ENCODE measurements around the gene FBXL7. TPM values are rescaled to one million over a fixed set of nuclear protein-coding genes. Genes with fewer than 3 reads are reported as not detected.

Gene FBXL7
- total and polyA plus RNA-seq, 4 donors = 1.9 to 15.5 (median 6.6) TPM

DNA sequence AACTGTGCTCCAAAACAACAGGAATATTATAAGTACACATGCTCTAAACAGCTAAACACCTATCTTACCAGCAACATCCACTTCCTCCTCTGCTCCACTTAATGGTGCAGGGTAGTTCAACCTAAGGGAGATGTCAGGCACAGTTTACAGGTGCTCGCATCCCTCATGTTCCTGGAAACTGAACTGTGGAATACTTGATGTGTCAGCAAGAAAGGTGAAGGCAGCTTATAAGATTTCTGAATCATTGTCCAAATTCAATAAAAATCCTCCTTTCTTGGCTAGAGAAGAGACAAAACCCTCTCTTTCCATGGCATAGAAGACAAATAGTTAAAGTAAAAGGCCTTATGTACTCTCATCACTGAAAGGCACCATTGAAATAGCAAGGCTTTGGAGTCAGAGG, 272.2 kb downstream of the FBXL7 start:
- Histone ChIP-seq H3K27me3 (ENCODE audit: control insufficient read depth in 3 of 3, insufficient read depth in 3 of 3, low read length in 2 of 3) (no peaks in the 10 kb centered on the region), H3K27ac (ENCODE audit: low read depth in 1 of 2, low read length in 1 of 2) (no peak overlapping the region), H3K9me3 (ENCODE audit: control insufficient read depth in 4 of 4, insufficient read depth in 3 of 4, low read length in 3 of 4) (no peaks in the 10 kb centered on the region), H3K36me3 (ENCODE audit: control insufficient read depth in 4 of 4, insufficient read depth in 4 of 4, low read length in 4 of 4) (no peaks in the 10 kb centered on the region), H3K9ac (ENCODE audit: insufficient read depth in 1 of 2, low read length in 2 of 2) (no peak overlapping the region), H3K4me1 (ENCODE audit: control insufficient read depth in 5 of 5, insufficient read depth in 5 of 5, low read length in 5 of 5) (peaks cover 0 to 2% (median 0%) of the 10 kb centered on the region in 5 donors), H3K4me3 (no peak overlapping the region)
- 92 to 95% methylated on average over 1 of the region's 1 CpG for WGBS, 2 donors
- DNase-seq (no peak), ATAC-seq (ENCODE audit: insufficient read depth, low FRiP score) (no peak)
- TF ChIP-seq, protein P1, sequence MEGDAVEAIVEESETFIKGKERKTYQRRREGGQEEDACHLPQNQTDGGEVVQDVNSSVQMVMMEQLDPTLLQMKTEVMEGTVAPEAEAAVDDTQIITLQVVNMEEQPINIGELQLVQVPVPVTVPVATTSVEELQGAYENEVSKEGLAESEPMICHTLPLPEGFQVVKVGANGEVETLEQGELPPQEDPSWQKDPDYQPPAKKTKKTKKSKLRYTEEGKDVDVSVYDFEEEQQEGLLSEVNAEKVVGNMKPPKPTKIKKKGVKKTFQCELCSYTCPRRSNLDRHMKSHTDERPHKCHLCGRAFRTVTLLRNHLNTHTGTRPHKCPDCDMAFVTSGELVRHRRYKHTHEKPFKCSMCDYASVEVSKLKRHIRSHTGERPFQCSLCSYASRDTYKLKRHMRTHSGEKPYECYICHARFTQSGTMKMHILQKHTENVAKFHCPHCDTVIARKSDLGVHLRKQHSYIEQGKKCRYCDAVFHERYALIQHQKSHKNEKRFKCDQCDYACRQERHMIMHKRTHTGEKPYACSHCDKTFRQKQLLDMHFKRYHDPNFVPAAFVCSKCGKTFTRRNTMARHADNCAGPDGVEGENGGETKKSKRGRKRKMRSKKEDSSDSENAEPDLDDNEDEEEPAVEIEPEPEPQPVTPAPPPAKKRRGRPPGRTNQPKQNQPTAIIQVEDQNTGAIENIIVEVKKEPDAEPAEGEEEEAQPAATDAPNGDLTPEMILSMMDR (IDR thresholded peaks at IDR 0.05; ENCODE audit: control extremely low read depth, extremely low read depth) = no peak

DNA sequence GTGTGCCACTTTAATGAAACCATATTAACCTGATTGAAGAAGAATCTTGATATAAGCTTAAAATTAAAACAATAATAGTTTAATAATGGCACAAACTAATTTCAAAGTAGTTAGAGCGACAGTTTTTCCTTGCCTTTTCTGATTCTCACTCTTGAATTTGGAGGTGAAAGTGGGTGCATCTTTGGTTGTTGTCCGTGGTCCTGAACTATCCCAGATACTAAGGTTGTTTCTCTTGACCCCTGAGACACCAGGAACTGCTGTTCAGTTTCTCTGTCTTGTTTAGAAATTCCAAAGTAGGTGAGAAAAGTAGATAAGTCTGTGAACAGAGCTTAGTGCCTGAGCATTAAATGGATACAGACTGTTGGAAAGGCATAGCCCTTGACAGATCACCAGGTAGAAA, 274.7 kb downstream of the FBXL7 start:
- H3K4me3 ChIP-seq = no peak overlapping the region
- 76 to 80% methylated on average over 2 of the region's 2 CpGs for WGBS, 2 donors
- DNase-seq (peak in 1 of 3 donors; percentile 37), ATAC-seq (ENCODE audit: insufficient read depth, low FRiP score) (no peak)
- no peak overlapping the region for H3K27ac ChIP-seq (ENCODE audit: low read depth in 1 of 2, low read length in 1 of 2)
- H3K4me1 ChIP-seq (ENCODE audit: control insufficient read depth in 5 of 5, insufficient read depth in 5 of 5, low read length in 5 of 5) = peaks cover 0 to 2% (median 0%) of the 10 kb centered on the region in 5 donors
- H3K27me3 ChIP-seq (ENCODE audit: control insufficient read depth in 3 of 3, insufficient read depth in 3 of 3, low read length in 2 of 3) = no peaks in the 10 kb centered on the region
- no peaks in the 10 kb centered on the region for H3K9me3 ChIP-seq (ENCODE audit: control insufficient read depth in 4 of 4, insufficient read depth in 3 of 4, low read length in 3 of 4)
- H3K9ac ChIP-seq (ENCODE audit: insufficient read depth in 1 of 2, low read length in 2 of 2) = no peak overlapping the region
- H3K36me3 ChIP-seq (ENCODE audit: control insufficient read depth in 4 of 4, insufficient read depth in 4 of 4, low read length in 4 of 4) = no peaks in the 10 kb centered on the region
- TF ChIP-seq, protein P1 (IDR thresholded peaks at IDR 0.05; ENCODE audit: control extremely low read depth, extremely low read depth) = no peak

GRCh38 chr5:15776346-15776745, 276.4 kb downstream of the FBXL7 start:
- Histone ChIP-seq H3K4me3 (no peak overlapping the region), H3K27me3 (ENCODE audit: control insufficient read depth in 3 of 3, insufficient read depth in 3 of 3, low read length in 2 of 3) (no peaks in the 10 kb centered on the region), H3K4me1 (ENCODE audit: control insufficient read depth in 5 of 5, insufficient read depth in 5 of 5, low read length in 5 of 5) (peaks cover 0 to 2% (median 0%) of the 10 kb centered on the region in 5 donors), H3K27ac (ENCODE audit: low read depth in 1 of 2, low read length in 1 of 2) (no peak overlapping the region), H3K9ac (ENCODE audit: insufficient read depth in 1 of 2, low read length in 2 of 2) (no peak overlapping the region), H3K9me3 (ENCODE audit: control insufficient read depth in 4 of 4, insufficient read depth in 3 of 4, low read length in 3 of 4) (no peaks in the 10 kb centered on the region), H3K36me3 (ENCODE audit: control insufficient read depth in 4 of 4, insufficient read depth in 4 of 4, low read length in 4 of 4) (no peaks in the 10 kb centered on the region)
- 90 to 92% methylated on average over 2 of the region's 2 CpGs for WGBS, 2 donors
- TF ChIP-seq, protein P1 (IDR thresholded peaks at IDR 0.05; ENCODE audit: control extremely low read depth, extremely low read depth) = no peak
- DNase-seq (no peak), ATAC-seq (ENCODE audit: insufficient read depth, low FRiP score) (no peak)

DNA sequence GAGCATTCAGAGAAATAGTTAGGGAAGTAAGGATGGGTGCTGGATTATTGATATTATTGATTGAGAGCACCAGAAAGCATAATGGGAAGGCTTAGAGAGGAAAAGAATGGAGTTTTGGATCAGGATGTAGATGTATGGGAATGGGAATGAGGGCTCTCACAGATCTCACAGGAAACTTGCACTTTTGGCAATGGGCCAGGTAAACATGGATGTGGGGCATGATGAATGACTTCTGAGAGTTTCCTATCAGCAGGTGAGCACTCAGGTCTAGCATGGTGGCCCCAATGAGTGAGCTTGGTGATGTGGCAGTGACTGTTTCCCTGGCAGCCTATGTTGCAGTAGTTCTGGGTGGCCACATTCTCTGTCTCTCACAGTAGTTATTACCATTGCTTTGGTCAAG, 283.8 kb downstream of the FBXL7 start:
- no peak overlapping the region for H3K4me3 ChIP-seq
- no peak for ATAC-seq (ENCODE audit: insufficient read depth, low FRiP score)
- no peak overlapping the region for H3K9ac ChIP-seq (ENCODE audit: insufficient read depth in 1 of 2, low read length in 2 of 2)
- no peak overlapping the region for H3K27ac ChIP-seq (ENCODE audit: low read depth in 1 of 2, low read length in 1 of 2)
- TF ChIP-seq, protein P1 (IDR thresholded peaks at IDR 0.05; ENCODE audit: control extremely low read depth, extremely low read depth) = no peak
- no peak for DNase-seq
- no peaks in the 10 kb centered on the region for H3K27me3 ChIP-seq (ENCODE audit: control insufficient read depth in 3 of 3, insufficient read depth in 3 of 3, low read length in 2 of 3)
- peaks cover 0 to 8% (median 0%) of the 10 kb centered on the region in 5 donors for H3K4me1 ChIP-seq (ENCODE audit: control insufficient read depth in 5 of 5, insufficient read depth in 5 of 5, low read length in 5 of 5)
- H3K36me3 ChIP-seq (ENCODE audit: control insufficient read depth in 4 of 4, insufficient read depth in 4 of 4, low read length in 4 of 4) = no peaks in the 10 kb centered on the region
- H3K9me3 ChIP-seq (ENCODE audit: control insufficient read depth in 4 of 4, insufficient read depth in 3 of 4, low read length in 3 of 4) = peaks cover 0 to 2% (median 0%) of the 10 kb centered on the region in 4 donors
